ENCODE results near the gene RAP1GAP. TPM values are rescaled to one million over a fixed set of nuclear protein-coding genes. Genes with fewer than 3 reads are reported as not detected.
A peak's percentile ranks its signal among the peaks of the same experiment; 100 is the strongest.
"Not testable (repeated sequence)": the region's sequence is repeated elsewhere in the genome, so short reads cannot be mapped to it uniquely, and the experiment has no call there.

The RAP1GAP gene
- total RNA-seq, 4 donors from 2014 or later: 1.9 to 6.8 (median 5.0) TPM

GRCh38 chr1:21677168-21677567 is 8.0 kb upstream of the RAP1GAP start:
- no peak overlapping the region for H3K27ac ChIP-seq
- peaks cover 0 to 53% (median 0%) of the 10 kb centered on the region in 3 donors for H3K36me3 ChIP-seq
- TF ChIP-seq POLR2A (IDR thresholded peaks at IDR 0.05) (no peak), CTCF (IDR thresholded peaks at IDR 0.05) (no peak)
- H3K9me3 ChIP-seq: no peaks in the 10 kb centered on the region
- intact Hi-C loops (cut with DNase I): no loop called here
- H3K27me3 ChIP-seq: no peaks in the 10 kb centered on the region
- WGBS, 2 donors: 87 to 89% methylated on average over 5 to 6 of the region's 6 CpGs
- no peak overlapping the region for H3K4me3 ChIP-seq
- no peak for DNase-seq
- peaks cover 6 to 31% (median 13%) of the 10 kb centered on the region in 3 donors for H3K4me1 ChIP-seq

GRCh38 chr1:21674957-21675356 is 5.8 kb upstream of the RAP1GAP start:
- peaks cover 0 to 13% (median 0%) of the 10 kb centered on the region in 4 donors for H3K27me3 ChIP-seq
- H3K4me3 ChIP-seq: no peak overlapping the region
- no peak overlapping the region for H3K27ac ChIP-seq
- peaks cover 0 to 31% (median 0%) of the 10 kb centered on the region in 3 donors for H3K36me3 ChIP-seq
- H3K9me3 ChIP-seq: no peaks in the 10 kb centered on the region
- no peak for DNase-seq
- H3K4me1 ChIP-seq: peaks cover 6 to 48% (median 16%) of the 10 kb centered on the region in 3 donors
- no peak for TF ChIP-seq CTCF (IDR thresholded peaks at IDR 0.05)
- no peak for TF ChIP-seq POLR2A (IDR thresholded peaks at IDR 0.05)
- WGBS, 2 donors: 84 to 89% methylated on average over 9 to 10 of the region's 10 CpGs
- intact Hi-C loops (cut with DNase I): no loop called here

- Histone ChIP-seq H3K27ac (peak overlapping the region in 3 of 4 donors; percentile 7 to 29 (median 21)), H3K27me3 (peaks cover 1 to 24% (median 2%) of the 10 kb centered on the region in 4 donors), H3K36me3 (peaks cover 0 to 20% (median 0%) of the 10 kb centered on the region in 3 donors), H3K4me1 (peaks cover 16 to 59% (median 26%) of the 10 kb centered on the region in 3 donors)
- intact Hi-C loops (cut with DNase I); DNase-seq; H3K4me3 ChIP-seq; H3K9me3 ChIP-seq: not testable (repeated sequence)
- 78 to 94% methylated on average over 4 to 7 of the region's 7 CpGs for WGBS, 2 donors
These were observed 4.7 kb upstream of the RAP1GAP start for GRCh38 chr1:21673853-21674252.

GRCh38 chr1:21673277-21673780 is 4.2 kb upstream of the RAP1GAP start:
- DNase-seq: no peak
- Histone ChIP-seq H3K27me3 (peaks cover 7 to 29% (median 8%) of the 10 kb centered on the region in 4 donors), H3K4me1 (peaks cover 21 to 64% (median 31%) of the 10 kb centered on the region in 3 donors), H3K27ac (peak overlapping the region in 3 of 4 donors; percentile 7 to 29 (median 21)), H3K9me3 (no peaks in the 10 kb centered on the region), H3K36me3 (peaks cover 0 to 15% (median 0%) of the 10 kb centered on the region in 3 donors), H3K4me3 (no peak overlapping the region)
- no peak for TF ChIP-seq CTCF (IDR thresholded peaks at IDR 0.05)
- no peak for TF ChIP-seq POLR2A (IDR thresholded peaks at IDR 0.05)
- 3 to 8% methylated on average over 6 to 8 of the region's 9 CpGs for WGBS, 2 donors
- intact Hi-C loops (cut with DNase I): no loop called here

GRCh38 chr1:21672478-21673276 is 3.5 kb upstream of the RAP1GAP start:
- 72 to 77% methylated on average over 10 of the region's 10 CpGs for WGBS, 2 donors
- no peaks in the 10 kb centered on the region for H3K9me3 ChIP-seq
- no peak for DNase-seq
- peaks cover 21 to 68% (median 32%) of the 10 kb centered on the region in 3 donors for H3K4me1 ChIP-seq
- H3K27me3 ChIP-seq: peaks cover 8 to 35% (median 12%) of the 10 kb centered on the region in 4 donors
- H3K27ac ChIP-seq: peak overlapping the region in 2 of 4 donors; percentile 21 to 29
- no peak for TF ChIP-seq POLR2A (IDR thresholded peaks at IDR 0.05)
- TF ChIP-seq CTCF (IDR thresholded peaks at IDR 0.05): no peak
- H3K36me3 ChIP-seq: peaks cover 0 to 8% (median 0%) of the 10 kb centered on the region in 3 donors
- no peak overlapping the region for H3K4me3 ChIP-seq
- intact Hi-C loops (cut with DNase I): no loop called here
